DND-41 (cell line): Measurements from ENCODE around the gene EPN1.

Experiments used
- ATAC-seq: fragments of 200-7000 bp; cut with Tn5 transposase; 3 replicates; pipeline ENCODE4 v1.9.1; 2021; ENCODE audit warnings: low read depth; ENCODE audit not compliant: insufficient read depth
- DNase-seq: peaks from one replicate; pipeline ENCODE4 v3.0.0-alpha.2; 2020
- H2AFZ ChIP-seq: 2 replicates; pipeline ENCODE4 v1.6.0; 2012; ENCODE audit warnings: low read depth, low read length
- H3K27ac ChIP-seq: 2 replicates; pipeline ENCODE4 v1.5.1; 2012; ENCODE audit warnings: low read length, inconsistent platforms
- H3K27me3 ChIP-seq: fragments of 200-600 bp; sonication (generic); 2 replicates; pipeline ENCODE4 v1.6.0; 2012; ENCODE audit warnings: low read length, mild to moderate bottlenecking, inconsistent platforms; ENCODE audit not compliant: insufficient read depth, poor library complexity
- H3K36me3 ChIP-seq: 2 replicates; pipeline ENCODE4 v1.5.1; 2012; ENCODE audit warnings: low read length, inconsistent platforms; ENCODE audit not compliant: insufficient read depth
- H3K4me1 ChIP-seq: 2 replicates; pipeline ENCODE4 v1.5.1; 2012; ENCODE audit warnings: mild to moderate bottlenecking, low read length; ENCODE audit not compliant: insufficient read depth
- H3K4me2 ChIP-seq: 2 replicates; pipeline ENCODE4 v1.6.0; 2012; ENCODE audit warnings: mild to moderate bottlenecking, moderate library complexity, low read length, inconsistent platforms; ENCODE audit not compliant: insufficient read depth
- H3K4me3 ChIP-seq, 2 experiments: fragments of 200-600 bp in 1 of 2; shearing (Covaris generic) in 1 of 2; 2 replicates each; pipeline ENCODE4 v1.5.1; 2012 to 2016; ENCODE audit warnings: inconsistent platforms in 2 of 2, low read length in 2 of 2, mild to moderate bottlenecking in 2 of 2, low read depth in 1 of 2, moderate library complexity in 1 of 2
- H3K79me2 ChIP-seq: 2 replicates; pipeline ENCODE4 v1.6.0; 2012; ENCODE audit warnings: low read length, inconsistent platforms; ENCODE audit not compliant: insufficient read depth
- H3K9ac ChIP-seq: 2 replicates; pipeline ENCODE4 v1.6.0; 2012; ENCODE audit warnings: low read depth, mild to moderate bottlenecking, inconsistent platforms, low read length, moderate library complexity
- H3K9me3 ChIP-seq: 2 replicates; pipeline ENCODE4 v1.5.1; 2012; ENCODE audit warnings: low read length, moderate library complexity, mild to moderate bottlenecking, inconsistent platforms; ENCODE audit not compliant: insufficient read depth, severe bottlenecking
- H4K20me1 ChIP-seq: 2 replicates; pipeline ENCODE4 v1.6.0; 2012; ENCODE audit warnings: low read length; ENCODE audit not compliant: insufficient read depth
- EZH2 ChIP-seq: IDR thresholded peaks from 3 replicates; pipeline ENCODE4 v1.6.1; 2012; ENCODE audit warnings: borderline replicate concordance, low read depth, mild to moderate bottlenecking, moderate library complexity, low read length, inconsistent platforms; ENCODE audit not compliant: severe bottlenecking
- TF ChIP-seq, protein P1 (sequence below): IDR thresholded peaks from 2 replicates; pipeline ENCODE4 v1.5.1; 2012; ENCODE audit warnings: borderline replicate concordance, low read length, moderate library complexity, mild to moderate bottlenecking; ENCODE audit not compliant: poor library complexity, severe bottlenecking; ENCODE audit errors: extremely low read depth

Gene EPN1

DNA sequence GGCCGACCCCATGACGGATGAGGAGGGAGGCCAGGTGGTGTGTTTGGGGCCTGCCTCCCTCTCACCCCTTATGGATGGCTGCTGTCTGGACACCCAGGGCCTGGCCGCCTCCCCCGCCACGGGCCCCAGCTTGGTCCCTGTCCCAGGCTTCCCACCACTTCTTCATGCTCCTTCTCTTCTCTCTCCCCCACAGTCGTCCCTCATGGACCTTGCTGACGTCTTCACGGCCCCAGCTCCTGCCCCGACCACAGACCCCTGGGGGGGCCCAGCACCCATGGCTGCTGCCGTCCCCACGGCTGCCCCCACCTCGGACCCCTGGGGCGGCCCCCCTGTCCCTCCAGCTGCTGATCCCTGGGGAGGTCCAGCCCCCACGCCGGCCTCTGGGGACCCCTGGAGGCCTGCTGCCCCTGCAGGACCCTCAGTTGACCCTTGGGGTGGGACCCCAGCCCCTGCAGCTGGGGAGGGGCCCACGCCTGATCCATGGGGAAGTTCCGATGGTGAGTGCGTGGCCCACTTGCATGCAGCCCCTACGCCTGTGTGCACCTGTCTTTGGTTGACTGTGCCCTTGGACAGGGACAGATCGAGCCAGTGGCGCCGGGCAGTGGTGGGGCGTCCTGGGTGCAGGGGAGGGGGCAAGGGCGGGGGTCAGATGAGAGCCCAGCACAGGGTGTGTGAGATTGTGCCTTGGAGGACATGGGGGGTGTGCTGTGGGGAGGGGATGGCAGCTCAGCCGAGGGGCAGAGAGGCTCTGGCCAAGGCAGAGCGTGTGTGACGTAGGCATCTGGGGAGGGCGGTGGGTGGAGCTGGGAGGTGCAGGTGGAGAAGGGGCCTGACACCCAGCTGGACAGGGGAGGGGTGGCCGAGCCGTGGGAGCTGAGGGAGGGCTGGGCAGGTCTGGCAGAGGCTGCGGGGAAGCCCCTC is 16.8 kb downstream of the EPN1 start:
- TF ChIP-seq EZH2 = no peak
- TF ChIP-seq, protein P1, sequence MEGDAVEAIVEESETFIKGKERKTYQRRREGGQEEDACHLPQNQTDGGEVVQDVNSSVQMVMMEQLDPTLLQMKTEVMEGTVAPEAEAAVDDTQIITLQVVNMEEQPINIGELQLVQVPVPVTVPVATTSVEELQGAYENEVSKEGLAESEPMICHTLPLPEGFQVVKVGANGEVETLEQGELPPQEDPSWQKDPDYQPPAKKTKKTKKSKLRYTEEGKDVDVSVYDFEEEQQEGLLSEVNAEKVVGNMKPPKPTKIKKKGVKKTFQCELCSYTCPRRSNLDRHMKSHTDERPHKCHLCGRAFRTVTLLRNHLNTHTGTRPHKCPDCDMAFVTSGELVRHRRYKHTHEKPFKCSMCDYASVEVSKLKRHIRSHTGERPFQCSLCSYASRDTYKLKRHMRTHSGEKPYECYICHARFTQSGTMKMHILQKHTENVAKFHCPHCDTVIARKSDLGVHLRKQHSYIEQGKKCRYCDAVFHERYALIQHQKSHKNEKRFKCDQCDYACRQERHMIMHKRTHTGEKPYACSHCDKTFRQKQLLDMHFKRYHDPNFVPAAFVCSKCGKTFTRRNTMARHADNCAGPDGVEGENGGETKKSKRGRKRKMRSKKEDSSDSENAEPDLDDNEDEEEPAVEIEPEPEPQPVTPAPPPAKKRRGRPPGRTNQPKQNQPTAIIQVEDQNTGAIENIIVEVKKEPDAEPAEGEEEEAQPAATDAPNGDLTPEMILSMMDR = no peak
- Histone ChIP-seq H3K9ac (no peak overlapping the region), H3K4me2 (no peak overlapping the region), H3K9me3 (no peaks in the 10 kb centered on the region), H3K27me3 (no peaks in the 10 kb centered on the region), H4K20me1 (peaks cover 43% of the 10 kb centered on the region), H3K4me1 (no peaks in the 10 kb centered on the region), H3K4me3 (no peak overlapping the region), H2AFZ (no peak overlapping the region), H3K79me2 (peaks cover 7% of the 10 kb centered on the region; the same call in 1 of the 2 replicates), H3K27ac (no peak overlapping the region), H3K36me3 (peaks cover 96% of the 10 kb centered on the region)
- ATAC-seq (no peak), DNase-seq (no peak)

DNA sequence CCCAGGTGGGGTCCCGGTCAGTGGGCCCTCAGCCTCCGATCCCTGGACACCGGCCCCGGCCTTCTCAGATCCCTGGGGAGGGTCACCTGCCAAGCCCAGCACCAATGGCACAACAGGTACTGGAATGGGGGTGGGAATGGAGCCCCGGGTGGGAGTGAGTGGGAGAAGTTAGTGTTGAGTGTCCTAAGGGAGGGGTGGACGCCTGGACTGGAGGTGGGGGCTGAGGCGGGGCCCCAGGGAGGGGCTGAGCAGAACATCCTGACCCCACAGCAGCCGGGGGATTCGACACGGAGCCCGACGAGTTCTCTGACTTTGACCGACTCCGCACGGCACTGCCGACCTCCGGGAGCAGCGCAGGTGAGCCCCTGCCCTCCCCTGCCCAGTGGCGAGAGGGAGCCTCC is 17.7 kb downstream of the EPN1 start:
- Histone ChIP-seq H3K9ac (no peak overlapping the region), H3K36me3 (peaks cover 94% of the 10 kb centered on the region), H3K27ac (no peak overlapping the region), H3K9me3 (no peaks in the 10 kb centered on the region), H3K27me3 (no peaks in the 10 kb centered on the region), H3K4me1 (no peaks in the 10 kb centered on the region), H3K79me2 (no peaks in the 10 kb centered on the region), H3K4me2 (no peak overlapping the region), H2AFZ (no peak overlapping the region), H3K4me3 (no peak overlapping the region), H4K20me1 (peaks cover 35% of the 10 kb centered on the region)
- DNase-seq = no peak
- TF ChIP-seq, protein P1 = no peak
- no peak for TF ChIP-seq EZH2
- no peak for ATAC-seq

DNA sequence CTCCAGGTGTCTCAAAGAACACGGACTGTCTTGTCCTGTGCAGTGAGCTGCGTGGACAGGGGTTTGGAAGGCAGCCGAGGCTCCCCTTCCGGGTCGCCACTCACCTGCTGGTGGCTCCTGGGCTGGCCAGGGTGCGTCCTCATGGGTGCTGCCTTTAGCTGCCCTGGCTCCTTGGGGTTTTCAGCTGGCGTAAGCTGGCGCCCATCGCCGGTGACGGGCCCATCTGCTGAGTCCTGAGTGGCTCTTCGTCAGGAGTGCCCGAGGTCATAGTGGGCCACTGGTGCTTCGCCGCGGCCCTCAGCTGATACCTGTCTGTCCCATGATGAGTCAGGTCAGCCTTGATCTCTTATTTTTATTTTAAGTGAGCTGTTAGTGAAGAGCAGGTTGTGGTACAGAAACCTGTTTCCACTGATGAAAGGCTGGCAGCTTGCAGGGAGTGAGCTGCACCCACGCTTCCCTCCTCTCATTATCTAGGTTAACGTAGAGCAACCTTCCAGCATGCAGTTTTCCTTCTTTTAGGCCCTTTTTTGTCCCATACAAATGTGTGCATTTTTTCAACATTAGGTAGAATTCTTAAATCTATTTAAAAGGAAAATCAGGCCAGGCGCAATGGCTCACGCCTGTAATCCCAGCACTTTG is 18.4 kb downstream of the EPN1 start:
- TF ChIP-seq, protein P1 = no peak
- no peak for TF ChIP-seq EZH2
- Histone ChIP-seq H4K20me1 (peaks cover 28% of the 10 kb centered on the region), H3K27ac (no peak overlapping the region), H3K4me1 (no peaks in the 10 kb centered on the region), H3K4me3 (no peak overlapping the region), H3K9ac (no peak overlapping the region), H3K36me3 (peaks cover 89% of the 10 kb centered on the region), H3K27me3 (no peaks in the 10 kb centered on the region), H3K4me2 (no peak overlapping the region), H2AFZ (no peak overlapping the region), H3K9me3 (no peaks in the 10 kb centered on the region), H3K79me2 (no peaks in the 10 kb centered on the region)
- ATAC-seq (no peak), DNase-seq (no peak)
